RWPE1 (cell line): ENCODE results near the gene ZFP57.

Source experiments
- CTCF ChIA-PET: fragments of 350-600 bp; sonication (Branson Sonifier 250); formaldehyde crosslinking; extraction: SDS; loops from one replicate; lab custom pipeline; 2021; lab: Yijun Ruan, JAX
- POLR2A ChIA-PET: fragments of 400-600 bp; formaldehyde crosslinking; extraction: SDS; loops from one replicate; lab custom pipeline; 2020; ENCODE audit warnings: antibody characterized with exemption; ENCODE audit not compliant: low non-redundant PET; lab: Yijun Ruan, JAX
- DNase-seq: peaks from one replicate; pipeline ENCODE4 v3.0.0; 2012; ENCODE audit warnings: low spot score
- H3K27ac ChIP-seq: fragments of 450-650 bp; 2 replicates; pipeline ENCODE4 v1.5.1; 2017
- CTCF ChIP-seq: fragments of 450-650 bp; conservative IDR thresholded peaks from 2 replicates; pipeline ENCODE4 v1.5.1; 2017; ENCODE audit warnings: low read depth, mild to moderate bottlenecking

The ZFP57 gene

GRCh38 chr6:29726571-29727194 lies 45.7 kb upstream of the ZFP57 start:
- POLR2A ChIA-PET: no interaction called here
- DNase-seq: no peak
- no peak overlapping the region for H3K27ac ChIP-seq
- TF ChIP-seq CTCF: no peak
- CTCF ChIA-PET: interaction anchor here (0.7 to 1.2 kb wide), 2 partner anchors 75 to 80 kb away, joined by 3 read pairs; no protein-coding TSS in a partner anchor

- no peak for DNase-seq
Observed at GRCh38 chr6:29726001-29726400, 45.0 kb upstream of the ZFP57 start.

GRCh38 chr6:29724937-29725869 lies 44.3 kb upstream of the ZFP57 start:
- no peak overlapping the region for H3K27ac ChIP-seq
- ChIA-PET POLR2A (no interaction called here), CTCF (interaction anchor here (1.0 to 1.2 kb wide), 2 partner anchors 74 to 274 kb away, joined by 3 read pairs; no protein-coding TSS in a partner anchor)
- no peak for DNase-seq
- no peak for TF ChIP-seq CTCF

More at GRCh38 chr6:29726001-29726400, 45.0 kb upstream of the ZFP57 start:
- POLR2A ChIA-PET: no interaction called here
- no peak for TF ChIP-seq CTCF
- CTCF ChIA-PET: interaction anchor here (0.7 to 1.2 kb wide), 3 partner anchors 75 to 275 kb away, joined by 3 read pairs; no protein-coding TSS in a partner anchor
- no peak overlapping the region for H3K27ac ChIP-seq

- H3K27ac ChIP-seq: peak overlapping the region; percentile 66
- CTCF ChIA-PET: no interaction called here
Observed at GRCh38 chr6:29723666-29724588, 43.0 kb upstream of the ZFP57 start.

GRCh38 chr6:29723262-29723665 lies 42.3 kb upstream of the ZFP57 start, which contains the start of gene HLA-F:
HLA-F (plus strand) TSS chr6:29723434; CDS start chr6:29723464, 30 bp downstream.
- peak within 1 kb of the TSS; percentile 66 for H3K27ac ChIP-seq
- no peak for TF ChIP-seq CTCF
- ChIA-PET CTCF (no interaction called here), POLR2A (no interaction called here)
- DNase-seq: peak; percentile 92

More at GRCh38 chr6:29723666-29724588, 43.0 kb upstream of the ZFP57 start:
- peak; percentile 30 for DNase-seq
- TF ChIP-seq CTCF: no peak
- POLR2A ChIA-PET: no interaction called here
